Glutamatergic neuron (in vitro differentiated cells): ENCODE results near the gene FAM3B. TPM values are rescaled to one million over a fixed set of nuclear protein-coding genes. Genes with fewer than 3 reads are reported as not detected.

Source experiments
- DNase-seq: peaks from one replicate; pipeline ENCODE4 v3.0.0; 2022
- H3K27ac Mint-ChIP-seq: one replicate; pipeline ENCODE4 v1.8.0; 2020; ENCODE audit warnings: mild to moderate bottlenecking, mixed read lengths, inconsistent platforms; ENCODE audit not compliant: unreplicated experiment
- H3K27me3 Mint-ChIP-seq: one replicate; pipeline ENCODE4 v1.8.0; 2020; ENCODE audit warnings: mild to moderate bottlenecking, moderate library complexity, mixed read lengths, inconsistent platforms; ENCODE audit not compliant: unreplicated experiment
- H3K36me3 Mint-ChIP-seq: one replicate; pipeline ENCODE4 v1.8.0; 2020; ENCODE audit warnings: mild to moderate bottlenecking, mixed read lengths, inconsistent platforms; ENCODE audit not compliant: unreplicated experiment
- H3K4me1 Mint-ChIP-seq: one replicate; pipeline ENCODE4 v1.8.0; 2020; ENCODE audit warnings: mild to moderate bottlenecking, low read depth, mixed read lengths, inconsistent platforms; ENCODE audit not compliant: unreplicated experiment
- H3K4me3 Mint-ChIP-seq: one replicate; pipeline ENCODE4 v1.8.0; 2020; ENCODE audit warnings: mild to moderate bottlenecking, mixed read lengths, inconsistent platforms; ENCODE audit not compliant: unreplicated experiment
- H3K9me3 Mint-ChIP-seq: one replicate; pipeline ENCODE4 v1.8.0; 2020; ENCODE audit warnings: mild to moderate bottlenecking, moderate library complexity, mixed read lengths, inconsistent platforms; ENCODE audit not compliant: unreplicated experiment
- total RNA-seq: library from RNA; stranded (reverse); fragmentation: NEBNext Ultra II Directional; extraction: Animal tissue kit (Norgen Biotek cat#: 25700); gene quantifications from one replicate; pipeline ENCODE4 v1.2.1, GENCODE V29; 2021; ENCODE audit not compliant: unreplicated experiment
- TF ChIP-seq, protein P1 (sequence below): fragments of 200-600 bp; sonication (generic); IDR thresholded peaks from one replicate; pipeline ENCODE4 v1.5.0; 2021; ENCODE audit not compliant: partially characterized antibody, unreplicated experiment

Gene FAM3B
- total RNA-seq, 1 donor from 2014 or later = not detected

- Mint-ChIP-seq H3K4me1 (peaks cover 14% of the 10 kb centered on the region), H3K27ac (no peak overlapping the region), H3K27me3 (no peaks in the 10 kb centered on the region), H3K36me3 (no peaks in the 10 kb centered on the region), H3K4me3 (no peak overlapping the region), H3K9me3 (peaks cover 2% of the 10 kb centered on the region)
- TF ChIP-seq, protein P1, sequence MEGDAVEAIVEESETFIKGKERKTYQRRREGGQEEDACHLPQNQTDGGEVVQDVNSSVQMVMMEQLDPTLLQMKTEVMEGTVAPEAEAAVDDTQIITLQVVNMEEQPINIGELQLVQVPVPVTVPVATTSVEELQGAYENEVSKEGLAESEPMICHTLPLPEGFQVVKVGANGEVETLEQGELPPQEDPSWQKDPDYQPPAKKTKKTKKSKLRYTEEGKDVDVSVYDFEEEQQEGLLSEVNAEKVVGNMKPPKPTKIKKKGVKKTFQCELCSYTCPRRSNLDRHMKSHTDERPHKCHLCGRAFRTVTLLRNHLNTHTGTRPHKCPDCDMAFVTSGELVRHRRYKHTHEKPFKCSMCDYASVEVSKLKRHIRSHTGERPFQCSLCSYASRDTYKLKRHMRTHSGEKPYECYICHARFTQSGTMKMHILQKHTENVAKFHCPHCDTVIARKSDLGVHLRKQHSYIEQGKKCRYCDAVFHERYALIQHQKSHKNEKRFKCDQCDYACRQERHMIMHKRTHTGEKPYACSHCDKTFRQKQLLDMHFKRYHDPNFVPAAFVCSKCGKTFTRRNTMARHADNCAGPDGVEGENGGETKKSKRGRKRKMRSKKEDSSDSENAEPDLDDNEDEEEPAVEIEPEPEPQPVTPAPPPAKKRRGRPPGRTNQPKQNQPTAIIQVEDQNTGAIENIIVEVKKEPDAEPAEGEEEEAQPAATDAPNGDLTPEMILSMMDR = no peak
- DNase-seq = no peak
These were observed 54.5 kb downstream of the FAM3B start for GRCh38 chr21:41370840-41371684.

- TF ChIP-seq, protein P1 = no peak
- Mint-ChIP-seq H3K4me3 (no peak overlapping the region), H3K9me3 (peaks cover 2% of the 10 kb centered on the region), H3K27me3 (no peaks in the 10 kb centered on the region), H3K36me3 (no peaks in the 10 kb centered on the region), H3K27ac (no peak overlapping the region), H3K4me1 (peaks cover 14% of the 10 kb centered on the region)
- DNase-seq = no peak
These were observed 55.1 kb downstream of the FAM3B start for GRCh38 chr21:41371685-41372030.

- no peak for DNase-seq
- Mint-ChIP-seq H3K36me3 (no peaks in the 10 kb centered on the region), H3K9me3 (peaks cover 3% of the 10 kb centered on the region), H3K4me1 (peaks cover 9% of the 10 kb centered on the region), H3K27ac (no peak overlapping the region), H3K4me3 (no peak overlapping the region), H3K27me3 (no peaks in the 10 kb centered on the region)
- TF ChIP-seq, protein P1 = no peak
These were observed 56.7 kb downstream of the FAM3B start for GRCh38 chr21:41373253-41373652.

DNA sequence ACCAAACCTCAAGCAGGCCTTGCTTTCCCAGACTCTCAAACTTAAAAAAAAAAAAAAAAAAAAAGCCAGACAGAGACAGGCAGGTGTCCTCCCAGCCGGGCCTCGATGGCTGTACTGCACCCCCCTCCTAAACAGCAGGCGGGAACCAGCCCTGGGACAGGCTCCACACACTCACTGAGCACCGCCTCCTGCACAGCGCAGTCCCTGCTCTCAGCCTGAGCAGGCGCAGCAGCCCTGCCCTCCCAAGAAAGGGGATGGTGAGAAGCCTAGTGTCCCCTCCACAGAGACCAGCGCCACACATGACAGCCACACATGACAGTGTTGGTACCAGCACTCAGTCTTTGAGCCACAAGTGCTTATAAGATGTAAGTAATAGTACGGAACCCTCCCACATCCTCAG lies 57.2 kb downstream of the FAM3B start:
- Mint-ChIP-seq H3K36me3 (no peaks in the 10 kb centered on the region), H3K27ac (no peak overlapping the region), H3K9me3 (peaks cover 6% of the 10 kb centered on the region), H3K4me1 (peaks cover 3% of the 10 kb centered on the region), H3K27me3 (no peaks in the 10 kb centered on the region), H3K4me3 (no peak overlapping the region)
- DNase-seq = no peak
- TF ChIP-seq, protein P1 = no peak

GRCh38 chr21:41374177-41374712 lies 57.6 kb downstream of the FAM3B start:
- peaks cover 2% of the 10 kb centered on the region for H3K4me1 Mint-ChIP-seq
- H3K27me3 Mint-ChIP-seq = no peaks in the 10 kb centered on the region
- no peak overlapping the region for H3K4me3 Mint-ChIP-seq
- peaks cover 6% of the 10 kb centered on the region for H3K9me3 Mint-ChIP-seq
- no peak overlapping the region for H3K27ac Mint-ChIP-seq
- H3K36me3 Mint-ChIP-seq = no peaks in the 10 kb centered on the region
- TF ChIP-seq, protein P1 = no peak
- no peak for DNase-seq
